ENCODE data around the gene MAJIN.

MAJIN gene

GRCh38 chr11:64923151-64923661, 48.7 kb downstream of the MAJIN start:
- Histone ChIP-seq H3K27ac (ENCODE audit: insufficient read depth in 1 of 2, low read depth in 1 of 2, low read length in 2 of 2, poor library complexity in 1 of 2, severe bottlenecking in 2 of 2) (no peak overlapping the region), H3K9me3 (ENCODE audit: control extremely low read depth in 1 of 5, control insufficient read depth in 4 of 5, insufficient read depth in 2 of 5, low read depth in 1 of 5, low read length in 4 of 5) (no peaks in the 10 kb centered on the region), H3K4me3 (ENCODE audit: control insufficient read depth in 1 of 7, extremely low read depth in 1 of 7, insufficient read depth in 4 of 7, low read depth in 2 of 7, low read length in 6 of 7) (peak overlapping the region in 1 of 7 experiments; percentile 86), H3K27me3 (replicated peaks in 2 of 5; ENCODE audit: control insufficient read depth in 4 of 5, insufficient read depth in 5 of 5, low read length in 4 of 5) (no peaks in the 10 kb centered on the region), H3K36me3 (ENCODE audit: control insufficient read depth in 4 of 4, insufficient read depth in 4 of 4, low read length in 3 of 4) (peaks cover 0 to 2% (median 0%) of the 10 kb centered on the region in 4 experiments), H3K4me1 (ENCODE audit: control extremely low read depth in 1 of 4, control insufficient read depth in 4 of 4, insufficient read depth in 4 of 4, low read length in 3 of 4) (peaks cover 0 to 37% (median 24%) of the 10 kb centered on the region in 4 experiments)
- no peak for DNase-seq
- WGBS (ENCODE audit: insufficient coverage): 94% methylated on average over 10 of the region's 11 CpGs
- POLR2A ChIA-PET: interaction anchor here (0.6 to 0.9 kb wide), 2 partner anchors 75 to 94 kb away, joined by 3 to 4 read pairs; no protein-coding TSS in a partner anchor
- CTCF ChIA-PET: interaction anchor here (0.6 kb wide), 1 partner anchor 141 kb away, joined by 3 read pairs; no protein-coding TSS in a partner anchor

- H3K4me1 ChIP-seq (ENCODE audit: control extremely low read depth in 1 of 4, control insufficient read depth in 4 of 4, insufficient read depth in 4 of 4, low read length in 3 of 4): peaks cover 6 to 46% (median 34%) of the 10 kb centered on the region in 4 experiments
- CTCF ChIA-PET: interaction anchor here (1.4 kb wide), 1 partner anchor 75 kb away, joined by 5 read pairs; the partner anchor contains the start of gene BATF2
- H3K27me3 ChIP-seq (replicated peaks in 2 of 5; ENCODE audit: control insufficient read depth in 4 of 5, insufficient read depth in 5 of 5, low read length in 4 of 5): no peaks in the 10 kb centered on the region
- no peak overlapping the region for H3K4me3 ChIP-seq (ENCODE audit: control insufficient read depth in 1 of 7, extremely low read depth in 1 of 7, insufficient read depth in 4 of 7, low read depth in 2 of 7, low read length in 6 of 7)
- WGBS (ENCODE audit: insufficient coverage): 90% methylated on average over 2 of the region's 3 CpGs
- H3K36me3 ChIP-seq (ENCODE audit: control insufficient read depth in 4 of 4, insufficient read depth in 4 of 4, low read length in 3 of 4): no peaks in the 10 kb centered on the region
- POLR2A ChIA-PET: no interaction called here
- DNase-seq: no peak
- H3K9me3 ChIP-seq (ENCODE audit: control extremely low read depth in 1 of 5, control insufficient read depth in 4 of 5, insufficient read depth in 2 of 5, low read depth in 1 of 5, low read length in 4 of 5): no peaks in the 10 kb centered on the region
- no peak overlapping the region for H3K27ac ChIP-seq (ENCODE audit: insufficient read depth in 1 of 2, low read depth in 1 of 2, low read length in 2 of 2, poor library complexity in 1 of 2, severe bottlenecking in 2 of 2)
Observed at GRCh38 chr11:64921384-64921783, 50.5 kb downstream of the MAJIN start.

GRCh38 chr11:64920124-64920523, 51.8 kb downstream of the MAJIN start:
- H3K4me3 ChIP-seq (ENCODE audit: control insufficient read depth in 1 of 7, extremely low read depth in 1 of 7, insufficient read depth in 4 of 7, low read depth in 2 of 7, low read length in 6 of 7): no peak overlapping the region

GRCh38 chr11:64919627-64920026, 52.3 kb downstream of the MAJIN start:
- Histone ChIP-seq H3K4me3 (ENCODE audit: control insufficient read depth in 1 of 7, extremely low read depth in 1 of 7, insufficient read depth in 4 of 7, low read depth in 2 of 7, low read length in 6 of 7) (no peak overlapping the region), H3K27me3 (replicated peaks in 2 of 5; ENCODE audit: control insufficient read depth in 4 of 5, insufficient read depth in 5 of 5, low read length in 4 of 5) (no peaks in the 10 kb centered on the region), H3K27ac (ENCODE audit: insufficient read depth in 1 of 2, low read depth in 1 of 2, low read length in 2 of 2, poor library complexity in 1 of 2, severe bottlenecking in 2 of 2) (no peak overlapping the region), H3K4me1 (ENCODE audit: control extremely low read depth in 1 of 4, control insufficient read depth in 4 of 4, insufficient read depth in 4 of 4, low read length in 3 of 4) (peaks cover 6 to 48% (median 35%) of the 10 kb centered on the region in 4 experiments), H3K36me3 (ENCODE audit: control insufficient read depth in 4 of 4, insufficient read depth in 4 of 4, low read length in 3 of 4) (no peaks in the 10 kb centered on the region), H3K9me3 (ENCODE audit: control extremely low read depth in 1 of 5, control insufficient read depth in 4 of 5, insufficient read depth in 2 of 5, low read depth in 1 of 5, low read length in 4 of 5) (no peaks in the 10 kb centered on the region)
- ChIA-PET POLR2A (interaction anchor here (0.6 to 1.0 kb wide), 3 partner anchors 41 to 579 kb away, joined by 3 to 6 read pairs (median 3); partner anchors contain the start of genes EHD1 and MALAT1), CTCF (interaction anchor here (0.6 to 2.4 kb wide), 2 partner anchors 9 to 249 kb away, joined by 3 to 7 read pairs; no protein-coding TSS in a partner anchor)
- WGBS (ENCODE audit: insufficient coverage): 95% methylated on average over 5 of the region's 8 CpGs
- DNase-seq: no peak

More at GRCh38 chr11:64920124-64920523, 51.8 kb downstream of the MAJIN start:
- 100% methylated on average over 1 of the region's 2 CpGs for WGBS (ENCODE audit: insufficient coverage)
- CTCF ChIA-PET: interaction anchor here (0.8 kb wide), 1 partner anchor 32 kb away, joined by 3 read pairs; no protein-coding TSS in a partner anchor
- POLR2A ChIA-PET: interaction anchor here (0.6 kb wide), 2 partner anchors 245 to 578 kb away, joined by 3 read pairs; partner anchors contain the start of gene MALAT1
- Histone ChIP-seq H3K9me3 (ENCODE audit: control extremely low read depth in 1 of 5, control insufficient read depth in 4 of 5, insufficient read depth in 2 of 5, low read depth in 1 of 5, low read length in 4 of 5) (no peaks in the 10 kb centered on the region), H3K4me1 (ENCODE audit: control extremely low read depth in 1 of 4, control insufficient read depth in 4 of 4, insufficient read depth in 4 of 4, low read length in 3 of 4) (peaks cover 6 to 53% (median 39%) of the 10 kb centered on the region in 4 experiments), H3K27me3 (replicated peaks in 2 of 5; ENCODE audit: control insufficient read depth in 4 of 5, insufficient read depth in 5 of 5, low read length in 4 of 5) (no peaks in the 10 kb centered on the region), H3K27ac (ENCODE audit: insufficient read depth in 1 of 2, low read depth in 1 of 2, low read length in 2 of 2, poor library complexity in 1 of 2, severe bottlenecking in 2 of 2) (no peak overlapping the region), H3K36me3 (ENCODE audit: control insufficient read depth in 4 of 4, insufficient read depth in 4 of 4, low read length in 3 of 4) (no peaks in the 10 kb centered on the region)
- no peak for DNase-seq

GRCh38 chr11:64918017-64918416, 53.9 kb downstream of the MAJIN start:
- 12% methylated on average over 4 of the region's 4 CpGs for WGBS (ENCODE audit: insufficient coverage)
- CTCF ChIA-PET: interaction anchor here (0.6 to 2.4 kb wide), 8 partner anchors 11 to 300 kb away, joined by 3 to 7 read pairs (median 3); partner anchors contain the start of genes BATF2 and SF1

GRCh38 chr11:64917663-64917995, 54.3 kb downstream of the MAJIN start:
- Histone ChIP-seq H3K36me3 (ENCODE audit: control insufficient read depth in 4 of 4, insufficient read depth in 4 of 4, low read length in 3 of 4) (peaks cover 2 to 18% (median 16%) of the 10 kb centered on the region in 4 experiments), H3K9me3 (ENCODE audit: control extremely low read depth in 1 of 5, control insufficient read depth in 4 of 5, insufficient read depth in 2 of 5, low read depth in 1 of 5, low read length in 4 of 5) (no peaks in the 10 kb centered on the region), H3K27ac (ENCODE audit: insufficient read depth in 1 of 2, low read depth in 1 of 2, low read length in 2 of 2, poor library complexity in 1 of 2, severe bottlenecking in 2 of 2) (peak overlapping the region; percentile 1 to 83), H3K4me1 (ENCODE audit: control extremely low read depth in 1 of 4, control insufficient read depth in 4 of 4, insufficient read depth in 4 of 4, low read length in 3 of 4) (peaks cover 6 to 38% (median 27%) of the 10 kb centered on the region in 4 experiments), H3K27me3 (replicated peaks in 2 of 5; ENCODE audit: control insufficient read depth in 4 of 5, insufficient read depth in 5 of 5, low read length in 4 of 5) (no peaks in the 10 kb centered on the region), H3K4me3 (ENCODE audit: control insufficient read depth in 1 of 7, extremely low read depth in 1 of 7, insufficient read depth in 4 of 7, low read depth in 2 of 7, low read length in 6 of 7) (peak overlapping the region in 6 of 7 experiments; percentile 66 to 99 (median 92))
- no peak for DNase-seq
- 19% methylated on average over 3 of the region's 6 CpGs for WGBS (ENCODE audit: insufficient coverage)
- CTCF ChIA-PET: interaction anchor here (0.6 to 2.4 kb wide), 7 partner anchors 11 to 301 kb away, joined by 3 to 7 read pairs (median 3); partner anchors contain the start of genes BATF2 and SF1
- POLR2A ChIA-PET: no interaction called here

More at GRCh38 chr11:64918017-64918416, 53.9 kb downstream of the MAJIN start:
- Histone ChIP-seq H3K4me3 (ENCODE audit: control insufficient read depth in 1 of 7, extremely low read depth in 1 of 7, insufficient read depth in 4 of 7, low read depth in 2 of 7, low read length in 6 of 7) (peak overlapping the region in 6 of 7 experiments; percentile 66 to 99 (median 92)), H3K4me1 (ENCODE audit: control extremely low read depth in 1 of 4, control insufficient read depth in 4 of 4, insufficient read depth in 4 of 4, low read length in 3 of 4) (peaks cover 6 to 38% (median 27%) of the 10 kb centered on the region in 4 experiments), H3K36me3 (ENCODE audit: control insufficient read depth in 4 of 4, insufficient read depth in 4 of 4, low read length in 3 of 4) (peaks cover 2 to 15% (median 12%) of the 10 kb centered on the region in 4 experiments), H3K27me3 (replicated peaks in 2 of 5; ENCODE audit: control insufficient read depth in 4 of 5, insufficient read depth in 5 of 5, low read length in 4 of 5) (no peaks in the 10 kb centered on the region), H3K27ac (ENCODE audit: insufficient read depth in 1 of 2, low read depth in 1 of 2, low read length in 2 of 2, poor library complexity in 1 of 2, severe bottlenecking in 2 of 2) (peak overlapping the region; percentile 1 to 83), H3K9me3 (ENCODE audit: control extremely low read depth in 1 of 5, control insufficient read depth in 4 of 5, insufficient read depth in 2 of 5, low read depth in 1 of 5, low read length in 4 of 5) (no peaks in the 10 kb centered on the region)
- DNase-seq: peak; percentile 54 to 61 (median 58)
- POLR2A ChIA-PET: interaction anchor here (0.6 kb wide), 1 partner anchor 247 kb away, joined by 3 read pairs; no protein-coding TSS in a partner anchor

All from common myeloid progenitor, CD34-positive (primary cell).